GM13977 (cell line): ENCODE results near the gene ANO2.

Experiments
- DNase-seq: peaks from one replicate; pipeline ENCODE4 v3.0.0; 2012; ENCODE audit warnings: low spot score
- CTCF ChIP-seq: IDR thresholded peaks from 2 replicates; pipeline ENCODE4 v1.5.1; 2012; ENCODE audit warnings: mild to moderate bottlenecking, control low read depth; ENCODE audit not compliant: insufficient read depth; ENCODE audit errors: extremely low read depth, missing control alignments
- in situ Hi-C: fragments of 300-500 bp; cut with MboI; formaldehyde crosslinking; loops from one replicate; pipeline ENCODE4 v1.12.0; 2022; ENCODE audit warnings: low sequenced_read_pairs, low pct_unique_long_range_greater_than_20kb, mixed read lengths, inconsistent platforms; ENCODE audit not compliant: unreplicated experiment

ANO2 gene

GRCh38 chr12:5534426-5535199 is 410.4 kb downstream of the ANO2 start:
- no peak for TF ChIP-seq CTCF
- no peak for DNase-seq
- in situ Hi-C loops, result no loop called here

GRCh38 chr12:5533368-5533767 is 411.7 kb downstream of the ANO2 start:
- no peak for TF ChIP-seq CTCF
- in situ Hi-C loops, result no loop called here

GRCh38 chr12:5525783-5526367 is 419.2 kb downstream of the ANO2 start:
- no peak for DNase-seq
- no peak for TF ChIP-seq CTCF
- in situ Hi-C loops, result no loop called here

More at GRCh38 chr12:5533368-5533767, 411.7 kb downstream of the ANO2 start:
- no peak for DNase-seq

GRCh38 chr12:5524769-5525436 is 420.2 kb downstream of the ANO2 start:
- in situ Hi-C loops, result no loop called here
- no peak for DNase-seq

DNA sequence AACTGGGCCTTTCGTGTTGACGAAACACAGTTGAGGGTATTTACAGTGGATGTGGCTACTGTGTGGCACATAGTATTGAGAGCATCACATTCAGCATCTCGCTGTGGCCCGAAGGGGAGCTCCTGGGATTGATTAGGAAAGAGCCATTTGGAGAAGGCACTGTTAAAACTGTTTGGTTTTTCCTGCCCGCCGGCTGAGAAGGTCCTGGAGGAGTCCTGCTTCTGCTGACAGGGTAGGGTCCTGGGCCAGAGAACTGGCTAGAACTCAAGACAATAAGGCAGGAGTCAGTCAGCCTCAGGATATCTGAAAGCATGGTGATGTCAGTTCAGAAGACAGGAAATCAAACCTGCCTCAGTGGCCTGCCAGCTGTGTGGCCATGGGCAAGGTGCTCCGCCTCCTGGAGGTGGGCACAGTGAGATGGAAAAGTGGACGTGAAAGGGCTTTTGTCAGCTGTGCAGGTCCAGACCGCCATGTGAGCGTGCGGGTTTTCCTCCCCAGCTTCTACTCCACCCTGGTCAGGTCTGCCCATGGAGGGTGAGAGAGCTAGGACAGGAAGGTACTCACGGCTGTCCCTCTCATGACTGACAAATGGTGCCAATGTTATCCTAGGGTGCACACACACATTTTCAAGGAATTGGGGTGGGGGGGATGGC is 420.8 kb downstream of the ANO2 start:
- in situ Hi-C loops, result no loop called here
- no peak for DNase-seq
- TF ChIP-seq CTCF, result no peak

More at GRCh38 chr12:5524769-5525436, 420.2 kb downstream of the ANO2 start:
- no peak for TF ChIP-seq CTCF

DNA sequence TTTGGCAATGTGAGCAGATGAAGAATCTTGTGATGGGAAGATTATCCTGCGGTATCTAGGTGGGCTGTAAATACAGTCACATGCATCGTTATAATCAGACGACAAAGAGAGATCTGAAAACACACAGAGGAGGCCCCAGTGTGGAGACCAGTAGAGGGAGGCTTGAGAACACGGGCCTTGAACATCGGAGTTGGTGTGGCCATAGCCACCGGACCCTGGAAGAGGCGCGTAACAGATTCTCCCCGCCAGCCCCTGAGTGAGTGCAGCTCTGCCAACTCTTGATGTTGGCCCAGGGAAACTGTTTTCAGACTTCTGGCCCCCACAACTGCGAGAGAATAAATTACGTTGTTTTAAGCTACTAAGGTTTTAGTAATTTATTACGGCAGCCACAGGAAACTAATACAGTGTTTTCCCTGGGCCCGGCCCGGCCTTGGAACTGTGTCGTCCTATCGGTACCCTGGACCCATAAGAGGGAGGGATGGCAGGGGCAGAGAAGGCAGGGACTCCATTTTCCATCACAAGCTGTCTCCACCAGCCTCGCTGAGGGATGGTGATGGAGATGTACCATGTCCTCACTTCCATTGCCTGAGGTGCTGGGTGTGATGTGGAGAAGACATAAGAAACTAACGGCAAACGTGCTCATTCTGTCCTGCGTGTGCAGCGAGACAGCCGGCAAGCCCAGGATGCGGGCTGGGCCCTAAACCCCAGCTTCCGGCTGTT is 421.5 kb downstream of the ANO2 start:
- in situ Hi-C loops, result no loop called here
- DNase-seq, result no peak
- TF ChIP-seq CTCF, result no peak
